GM23248 (cell line): ENCODE data around the gene SMARCD1. TPM values are rescaled to one million over a fixed set of nuclear protein-coding genes. Genes with fewer than 3 reads are reported as not detected.

Experiments used
- DNase-seq: peaks from one replicate; pipeline ENCODE4 v3.0.0-alpha.2; 2015
- H2AFZ ChIP-seq: fragments of 200-600 bp; sonication (generic); 2 replicates; pipeline ENCODE4 v1.6.1; 2016; ENCODE audit warnings: antibody characterized with exemption
- H3F3A ChIP-seq: fragments of 200-600 bp; sonication (generic); 2 replicates; pipeline ENCODE4 v1.6.1; 2016; ENCODE audit warnings: mild to moderate bottlenecking, antibody characterized with exemption, mixed run types; ENCODE audit not compliant: insufficient read depth
- H3K27ac ChIP-seq: fragments of 200-600 bp; sonication (generic); 2 replicates; pipeline ENCODE4 v1.5.1; 2016; ENCODE audit warnings: mild to moderate bottlenecking
- H3K27me3 ChIP-seq: fragments of 200-600 bp; sonication (generic); replicated peaks from 2 replicates; pipeline ENCODE4 v1.6.1; 2016; ENCODE audit warnings: mild to moderate bottlenecking; ENCODE audit not compliant: insufficient read depth
- H3K36me3 ChIP-seq: fragments of 200-600 bp; sonication (generic); 2 replicates; pipeline ENCODE4 v1.6.1; 2016; ENCODE audit warnings: low read depth, mild to moderate bottlenecking
- H3K4me1 ChIP-seq: fragments of 200-600 bp; sonication (generic); 2 replicates; pipeline ENCODE4 v1.6.1; 2016; ENCODE audit warnings: mild to moderate bottlenecking; ENCODE audit not compliant: insufficient read depth
- H3K4me2 ChIP-seq: fragments of 200-600 bp; sonication (generic); one replicate; pipeline ENCODE4 v1.6.1; 2016; ENCODE audit warnings: mild to moderate bottlenecking; ENCODE audit not compliant: unreplicated experiment
- H3K4me3 ChIP-seq: fragments of 200-600 bp; sonication (generic); 2 replicates; pipeline ENCODE4 v1.5.1; 2016; ENCODE audit warnings: mild to moderate bottlenecking
- H3K79me2 ChIP-seq: fragments of 200-600 bp; sonication (generic); 2 replicates; pipeline ENCODE4 v1.6.1; 2016; ENCODE audit warnings: mild to moderate bottlenecking; ENCODE audit not compliant: insufficient read depth
- H3K9ac ChIP-seq: fragments of 200-600 bp; sonication (generic); 2 replicates; pipeline ENCODE4 v1.6.1; 2016; ENCODE audit warnings: mild to moderate bottlenecking
- H3K9me2 ChIP-seq: fragments of 200-600 bp; sonication (generic); 2 replicates; pipeline ENCODE4 v1.6.1; 2016; ENCODE audit warnings: mixed run types, mild to moderate bottlenecking, moderate library complexity; ENCODE audit not compliant: insufficient read depth
- H3K9me3 ChIP-seq: fragments of 200-600 bp; sonication (generic); one replicate; pipeline ENCODE4 v1.6.1; 2017; ENCODE audit warnings: low read depth
- H4K20me1 ChIP-seq: fragments of 200-600 bp; sonication (generic); 2 replicates; pipeline ENCODE4 v1.6.0; 2016; ENCODE audit not compliant: insufficient read depth
- EZH2 ChIP-seq: fragments of 200-600 bp; sonication (generic); IDR thresholded peaks from 2 replicates; pipeline ENCODE4 v1.6.1; 2018; ENCODE audit warnings: antibody characterized with exemption, mild to moderate bottlenecking; ENCODE audit not compliant: insufficient read depth, poor library complexity, severe bottlenecking
- EZH2phosphoT487 ChIP-seq: fragments of 200-600 bp; sonication (generic); IDR thresholded peaks from 2 replicates; pipeline ENCODE4 v1.6.1; 2018; ENCODE audit warnings: antibody characterized with exemption, moderate library complexity, mild to moderate bottlenecking, low read depth; ENCODE audit not compliant: insufficient read depth
- WGBS, 2 experiments: methylation state at CpG; one replicate each; pipeline ENCODE4 v1.1.6; 2015 to 2017; ENCODE audit warnings: low lambda C conversion rate in 2 of 2, low coverage in 1 of 2; ENCODE audit errors: missing lambda C conversion rate in 2 of 2; 5-methylcytosine and 5-hydroxymethylcytosine counted together
- in situ Hi-C: fragments of 300-500 bp; cut with MboI; formaldehyde crosslinking; loops from 2 replicates; pipeline ENCODE4 v1.15.0; 2020
- polyA plus RNA-seq: library from polyadenylated mRNA; unstranded; fragments of >200 nt; fragmentation: Nextera tagmentation; extraction: Ambion mirVana; gene quantifications from 2 replicates; pipeline ENCODE4 v1.2.1, GENCODE V29; 2016
- total RNA-seq: library from RNA; depleted of rRNA; stranded (reverse); fragments of >200 nt; shearing (Covaris generic); gene quantifications from 2 replicates; pipeline ENCODE4 v1.2.3, GENCODE V29; 2014

SMARCD1 gene
- total and polyA plus RNA-seq, 2 experiments from 2014 or later: 6.4 to 41.9 TPM

- H3K9ac ChIP-seq: no peak overlapping the region
- H3K4me2 ChIP-seq: no peak overlapping the region
- 89 to 93% methylated on average over 2 of the region's 2 CpGs for WGBS, 2 experiments
- H3K4me3 ChIP-seq: no peak overlapping the region
- H3K9me2 ChIP-seq: no peaks in the 10 kb centered on the region
- H3K4me1 ChIP-seq: peaks cover 4% of the 10 kb centered on the region
- H2AFZ ChIP-seq: no peak overlapping the region
- no peaks in the 10 kb centered on the region for H3K79me2 ChIP-seq
- no peaks in the 10 kb centered on the region for H3K9me3 ChIP-seq
- no peak overlapping the region for H3K27ac ChIP-seq
- no peaks in the 10 kb centered on the region for H4K20me1 ChIP-seq
- H3K27me3 ChIP-seq: no peaks in the 10 kb centered on the region
- TF ChIP-seq EZH2: no peak
- no peak for TF ChIP-seq EZH2phosphoT487
- no peak for DNase-seq
- H3K36me3 ChIP-seq: no peaks in the 10 kb centered on the region
- peaks cover 3% of the 10 kb centered on the region for H3F3A ChIP-seq
- in situ Hi-C loops: loop anchor here (25.0 kb wide), 1 partner anchor 199 kb away; no protein-coding TSS in a partner anchor
Observed at GRCh38 chr12:50061171-50061570, 24.0 kb upstream of the SMARCD1 start.

GRCh38 chr12:50061946-50062686 is 23.0 kb upstream of the SMARCD1 start:
- Histone ChIP-seq H3K9me2 (no peaks in the 10 kb centered on the region), H3K4me2 (no peak overlapping the region), H3K9me3 (no peaks in the 10 kb centered on the region)

GRCh38 chr12:50062728-50063460 is 22.2 kb upstream of the SMARCD1 start:
- in situ Hi-C loops: loop anchor here (25.0 kb wide), 1 partner anchor 201 kb away; no protein-coding TSS in a partner anchor
- no peak overlapping the region for H3K9ac ChIP-seq
- no peaks in the 10 kb centered on the region for H3K9me2 ChIP-seq
- H3K4me2 ChIP-seq: no peak overlapping the region
- H3K36me3 ChIP-seq: no peaks in the 10 kb centered on the region
- no peaks in the 10 kb centered on the region for H3K27me3 ChIP-seq
- no peaks in the 10 kb centered on the region for H3K79me2 ChIP-seq
- no peak for DNase-seq
- no peaks in the 10 kb centered on the region for H3K9me3 ChIP-seq
- peaks cover 10% of the 10 kb centered on the region; the same call in 1 of the 2 replicates for H3F3A ChIP-seq
- no peak overlapping the region for H3K4me3 ChIP-seq
- H4K20me1 ChIP-seq: no peaks in the 10 kb centered on the region
- H2AFZ ChIP-seq: no peak overlapping the region
- no peak overlapping the region for H3K27ac ChIP-seq
- H3K4me1 ChIP-seq: peaks cover 11% of the 10 kb centered on the region
- TF ChIP-seq EZH2phosphoT487 (no peak), EZH2 (no peak)
- WGBS, 2 experiments: 92 to 94% methylated on average over 4 to 5 of the region's 5 CpGs

More at GRCh38 chr12:50061946-50062686, 23.0 kb upstream of the SMARCD1 start:
- Histone ChIP-seq H3K9ac (no peak overlapping the region), H3K4me3 (no peak overlapping the region), H3K27ac (no peak overlapping the region), H3K4me1 (peaks cover 10% of the 10 kb centered on the region), H3K79me2 (no peaks in the 10 kb centered on the region), H4K20me1 (no peaks in the 10 kb centered on the region), H3K27me3 (no peaks in the 10 kb centered on the region), H2AFZ (no peak overlapping the region), H3K36me3 (no peaks in the 10 kb centered on the region), H3F3A (peaks cover 8% of the 10 kb centered on the region; the same call in 1 of the 2 replicates)
- in situ Hi-C loops: loop anchor here (25.0 kb wide), 1 partner anchor 200 kb away; no protein-coding TSS in a partner anchor
- no peak for TF ChIP-seq EZH2
- TF ChIP-seq EZH2phosphoT487: no peak
- 55 to 56% methylated on average over 6 of the region's 6 CpGs for WGBS, 2 experiments
- DNase-seq: no peak

GRCh38 chr12:50065726-50066310 is 19.3 kb upstream of the SMARCD1 start:
- H2AFZ ChIP-seq: no peak overlapping the region
- H3K27ac ChIP-seq: peak overlapping the region; percentile 64
- peak overlapping the region; percentile 6 for H3K4me2 ChIP-seq
- peak; percentile 50 for DNase-seq
- H3K9me3 ChIP-seq: no peaks in the 10 kb centered on the region
- no peaks in the 10 kb centered on the region for H3K27me3 ChIP-seq
- 66 to 67% methylated on average over 3 of the region's 3 CpGs for WGBS, 2 experiments
- in situ Hi-C loops: loop anchor here (25.0 kb wide), 1 partner anchor 204 kb away; no protein-coding TSS in a partner anchor
- H3K9ac ChIP-seq: peak overlapping the region; percentile 38; the same call in 1 of the 2 replicates
- H3F3A ChIP-seq: peaks cover 10% of the 10 kb centered on the region; the same call in 1 of the 2 replicates
- no peaks in the 10 kb centered on the region for H3K36me3 ChIP-seq
- H3K9me2 ChIP-seq: no peaks in the 10 kb centered on the region
- peaks cover 11% of the 10 kb centered on the region for H3K4me1 ChIP-seq
- no peak for TF ChIP-seq EZH2
- no peak for TF ChIP-seq EZH2phosphoT487
- no peak overlapping the region for H3K4me3 ChIP-seq
- H4K20me1 ChIP-seq: no peaks in the 10 kb centered on the region
- H3K79me2 ChIP-seq: no peaks in the 10 kb centered on the region
